ENCODE results near the gene MPHOSPH9. TPM values are rescaled to one million over a fixed set of nuclear protein-coding genes. Genes with fewer than 3 reads are reported as not detected.

Gene MPHOSPH9
- total RNA-seq, 1 donor from 2014 or later: 21.8 TPM

- Histone ChIP-seq H3K4me3 (no peak overlapping the region), H3K9me3 (no peaks in the 10 kb centered on the region), H3K4me1 (peaks cover 27% of the 10 kb centered on the region), H3K27ac (no peak overlapping the region), H3K27me3 (ENCODE audit: low read depth) (no peaks in the 10 kb centered on the region), H3K36me3 (no peaks in the 10 kb centered on the region)
- TF ChIP-seq CTCF (IDR thresholded peaks at IDR 0.05): no peak
- ATAC-seq (no peak), DNase-seq (no peak)
- intact Hi-C loops (cut with DNase I): no loop called here
Measured at GRCh38 chr12:123273166-123273565, 40.2 kb upstream of the MPHOSPH9 start.

GRCh38 chr12:123271001-123271668 is 38.2 kb upstream of the MPHOSPH9 start:
- ATAC-seq: peak; percentile 79 to 80
- Histone ChIP-seq H3K4me1 (peaks cover 35% of the 10 kb centered on the region), H3K4me3 (peak overlapping the region; percentile 77)

GRCh38 chr12:123270214-123271000 is 37.5 kb upstream of the MPHOSPH9 start:
- peak overlapping the region; percentile 77 for H3K4me3 ChIP-seq
- DNase-seq (no peak), ATAC-seq (peak; percentile 1 to 18)
- no peaks in the 10 kb centered on the region for H3K9me3 ChIP-seq
- H3K27ac ChIP-seq: peak overlapping the region; percentile 76
- intact Hi-C loops (cut with DNase I): no loop called here
- peaks cover 12% of the 10 kb centered on the region for H3K36me3 ChIP-seq
- H3K27me3 ChIP-seq (ENCODE audit: low read depth): no peaks in the 10 kb centered on the region
- peaks cover 35% of the 10 kb centered on the region for H3K4me1 ChIP-seq
- peak; percentile 21 for TF ChIP-seq CTCF (IDR thresholded peaks at IDR 0.05)

More at GRCh38 chr12:123271001-123271668, 38.2 kb upstream of the MPHOSPH9 start:
- no peaks in the 10 kb centered on the region for H3K9me3 ChIP-seq
- no peaks in the 10 kb centered on the region for H3K27me3 ChIP-seq (ENCODE audit: low read depth)
- peaks cover 8% of the 10 kb centered on the region for H3K36me3 ChIP-seq
- peak overlapping the region; percentile 76 for H3K27ac ChIP-seq
- DNase-seq: peak; percentile 84
- intact Hi-C loops (cut with DNase I): no loop called here
- TF ChIP-seq CTCF (IDR thresholded peaks at IDR 0.05): peak; percentile 23

GRCh38 chr12:123269896-123270213 is 36.9 kb upstream of the MPHOSPH9 start:
- peaks cover 15% of the 10 kb centered on the region for H3K36me3 ChIP-seq
- ATAC-seq (peak; percentile 2 to 16), DNase-seq (no peak)
- H3K4me3 ChIP-seq: peak overlapping the region; percentile 77
- H3K27ac ChIP-seq: peak overlapping the region; percentile 76
- H3K27me3 ChIP-seq (ENCODE audit: low read depth): no peaks in the 10 kb centered on the region
- H3K9me3 ChIP-seq: no peaks in the 10 kb centered on the region
- peaks cover 35% of the 10 kb centered on the region for H3K4me1 ChIP-seq
- intact Hi-C loops (cut with DNase I): no loop called here
- TF ChIP-seq CTCF (IDR thresholded peaks at IDR 0.05): no peak

- intact Hi-C loops (cut with DNase I): no loop called here
- peak; percentile 76 for DNase-seq
- ATAC-seq: peak; percentile 43 to 55
Measured at GRCh38 chr12:123269395-123269892, 36.5 kb upstream of the MPHOSPH9 start.

More at GRCh38 chr12:123269395-123269892, 36.5 kb upstream of the MPHOSPH9 start:
- peaks cover 35% of the 10 kb centered on the region for H3K4me1 ChIP-seq
- no peaks in the 10 kb centered on the region for H3K27me3 ChIP-seq (ENCODE audit: low read depth)
- peak overlapping the region; percentile 77 for H3K4me3 ChIP-seq
- H3K9me3 ChIP-seq: no peaks in the 10 kb centered on the region
- H3K27ac ChIP-seq: peak overlapping the region; percentile 76
- peak; percentile 20 for TF ChIP-seq CTCF (IDR thresholded peaks at IDR 0.05)
- peaks cover 20% of the 10 kb centered on the region for H3K36me3 ChIP-seq
